MM.1S (cell line): ENCODE data around the gene PEX16.

Source experiments
- DNase-seq: peaks from one replicate; pipeline ENCODE4 v3.0.0-alpha.2; 2015
- H2AFZ ChIP-seq: fragments of 300-600 bp; sonication (generic); 2 replicates; pipeline ENCODE4 v1.6.0; 2016; ENCODE audit warnings: antibody characterized with exemption, low read length
- H3F3A ChIP-seq: fragments of 300-600 bp; sonication (generic); 2 replicates; pipeline ENCODE4 v1.6.1; 2016; ENCODE audit warnings: mild to moderate bottlenecking, antibody characterized with exemption, low read length, moderate library complexity, mixed read lengths; ENCODE audit not compliant: insufficient read depth
- H3K27ac ChIP-seq: fragments of 300-600 bp; sonication (generic); 2 replicates; pipeline ENCODE4 v1.5.1; 2016; ENCODE audit warnings: mild to moderate bottlenecking, low read length
- H3K27me3 ChIP-seq: fragments of 300-600 bp; sonication (generic); replicated peaks from 2 replicates; pipeline ENCODE4 v1.6.0; 2016; ENCODE audit warnings: low read length; ENCODE audit not compliant: insufficient read depth
- H3K36me3 ChIP-seq: fragments of 300-600 bp; sonication (generic); replicated peaks from 2 replicates; pipeline ENCODE4 v1.6.1; 2016; ENCODE audit warnings: mild to moderate bottlenecking, low read length, mixed read lengths; ENCODE audit not compliant: insufficient read depth
- H3K4me1 ChIP-seq: fragments of 300-600 bp; sonication (generic); 2 replicates; pipeline ENCODE4 v1.6.1; 2016; ENCODE audit warnings: low read length, mixed read lengths
- H3K4me2 ChIP-seq: fragments of 300-600 bp; sonication (generic); 2 replicates; pipeline ENCODE4 v1.6.0; 2016; ENCODE audit warnings: low read depth, low read length
- H3K4me3 ChIP-seq: fragments of 300-600 bp; sonication (generic); 2 replicates; pipeline ENCODE4 v1.5.1; 2016; ENCODE audit warnings: low read length, mixed read lengths
- H3K79me2 ChIP-seq: fragments of 300-600 bp; sonication (generic); 2 replicates; pipeline ENCODE4 v1.6.1; 2016; ENCODE audit warnings: mixed run types, low read length, mixed read lengths
- H3K9ac ChIP-seq: fragments of 300-600 bp; sonication (generic); 2 replicates; pipeline ENCODE4 v1.6.1; 2016; ENCODE audit warnings: low read length, mixed read lengths
- H3K9me2 ChIP-seq: fragments of 300-600 bp; sonication (generic); replicated peaks from 2 replicates; pipeline ENCODE4 v1.6.1; 2016; ENCODE audit warnings: mild to moderate bottlenecking, low read length, mixed read lengths; ENCODE audit not compliant: insufficient read depth
- H3K9me3 ChIP-seq: fragments of 300-600 bp; sonication (generic); replicated peaks from 2 replicates; pipeline ENCODE4 v1.6.1; 2016; ENCODE audit warnings: mild to moderate bottlenecking, low read length, mixed read lengths; ENCODE audit not compliant: insufficient read depth
- H4K20me1 ChIP-seq: fragments of 300-600 bp; sonication (generic); 2 replicates; pipeline ENCODE4 v1.6.1; 2016; ENCODE audit warnings: mild to moderate bottlenecking, low read length, moderate library complexity, mixed read lengths; ENCODE audit not compliant: insufficient read depth
- CTCF ChIP-seq: fragments of 300-600 bp; sonication (generic); IDR thresholded peaks from 2 replicates; pipeline ENCODE4 v1.5.1; 2016; ENCODE audit warnings: antibody characterized with exemption, low read length, mixed read lengths
- EZH2 ChIP-seq: fragments of 300-600 bp; sonication (generic); optimal IDR thresholded peaks from 2 replicates; pipeline ENCODE3; 2017; ENCODE audit warnings: low read depth, mild to moderate bottlenecking, antibody characterized with exemption, low read length, mixed read lengths
- EZH2phosphoT487 ChIP-seq: fragments of 300-600 bp; sonication (generic); IDR thresholded peaks from 2 replicates; pipeline ENCODE4 v1.6.1; 2018; ENCODE audit warnings: antibody characterized with exemption, low read length

The PEX16 gene

GRCh38 chr11:45918962-45919675 lies 1.4 kb upstream of the PEX16 start:
- TF ChIP-seq EZH2phosphoT487 = no peak
- no peak for TF ChIP-seq EZH2
- no peak for TF ChIP-seq CTCF
- Histone ChIP-seq H3K9me3 (no peaks in the 10 kb centered on the region), H3K9me2 (no peaks in the 10 kb centered on the region), H3K36me3 (no peaks in the 10 kb centered on the region), H3F3A (peaks cover 18% of the 10 kb centered on the region), H3K4me2 (peak overlapping the region; percentile 99; the same call in 1 of the 2 replicates), H3K27me3 (peaks cover 7% of the 10 kb centered on the region; the same call in 1 of the 2 replicates), H3K4me1 (peaks cover 14% of the 10 kb centered on the region), H3K79me2 (peaks cover 22% of the 10 kb centered on the region), H2AFZ (peak overlapping the region; percentile 96), H3K27ac (peak overlapping the region; percentile 88; the same call in 1 of the 2 replicates), H4K20me1 (no peaks in the 10 kb centered on the region), H3K4me3 (peak overlapping the region; percentile 95), H3K9ac (no peak overlapping the region; the same call in 1 of the 2 replicates)
- DNase-seq = no peak

- Histone ChIP-seq H3K4me2 (peak overlapping the region; percentile 99), H3K9me3 (no peaks in the 10 kb centered on the region), H3K27ac (peak overlapping the region; percentile 88; the same call in 1 of the 2 replicates), H3K4me1 (peaks cover 14% of the 10 kb centered on the region), H3K4me3 (peak overlapping the region; percentile 95), H2AFZ (peak overlapping the region; percentile 96), H3K36me3 (no peaks in the 10 kb centered on the region), H3K27me3 (peaks cover 4% of the 10 kb centered on the region; the same call in 1 of the 2 replicates), H3K9ac (peak overlapping the region; percentile 85), H3F3A (peaks cover 18% of the 10 kb centered on the region), H4K20me1 (no peaks in the 10 kb centered on the region), H3K79me2 (peaks cover 22% of the 10 kb centered on the region), H3K9me2 (no peaks in the 10 kb centered on the region)
- peak; percentile 75 for DNase-seq
- TF ChIP-seq EZH2phosphoT487 (no peak), CTCF (no peak), EZH2 (no peak)
These were observed 759 bp upstream of the PEX16 start for GRCh38 chr11:45918331-45918941.

GRCh38 chr11:45917286-45917622 lies 423 bp downstream of the PEX16 start:
- no peaks in the 10 kb centered on the region for H3K27me3 ChIP-seq
- H3K4me1 ChIP-seq = peaks cover 14% of the 10 kb centered on the region
- no peak for DNase-seq
- H3K4me2 ChIP-seq = peak overlapping the region; percentile 99
- peak overlapping the region; percentile 95 for H3K4me3 ChIP-seq
- H2AFZ ChIP-seq = peak overlapping the region; percentile 96; the same call in 1 of the 2 replicates
- no peak for TF ChIP-seq CTCF
- no peak for TF ChIP-seq EZH2
- TF ChIP-seq EZH2phosphoT487 = no peak
- no peaks in the 10 kb centered on the region for H3K9me2 ChIP-seq
- peaks cover 18% of the 10 kb centered on the region for H3F3A ChIP-seq
- H3K9ac ChIP-seq = peak overlapping the region; percentile 85
- no peaks in the 10 kb centered on the region for H3K36me3 ChIP-seq
- H3K9me3 ChIP-seq = no peaks in the 10 kb centered on the region
- peak overlapping the region; percentile 88 for H3K27ac ChIP-seq
- peaks cover 22% of the 10 kb centered on the region for H3K79me2 ChIP-seq
- H4K20me1 ChIP-seq = no peaks in the 10 kb centered on the region
